GM18868 (cell line): ENCODE results near the gene KLHL35.
"Not testable (repeated sequence)": the region's sequence is repeated elsewhere in the genome, so short reads cannot be mapped to it uniquely, and the experiment has no call there.

Source experiments
- ATAC-seq: cut with Tn5 transposase; IDR thresholded peaks from one replicate; pipeline ENCODE4 v1.9.1; 2021; ENCODE audit warnings: mild to moderate bottlenecking, moderate library complexity; ENCODE audit not compliant: unreplicated experiment

Gene KLHL35

DNA sequence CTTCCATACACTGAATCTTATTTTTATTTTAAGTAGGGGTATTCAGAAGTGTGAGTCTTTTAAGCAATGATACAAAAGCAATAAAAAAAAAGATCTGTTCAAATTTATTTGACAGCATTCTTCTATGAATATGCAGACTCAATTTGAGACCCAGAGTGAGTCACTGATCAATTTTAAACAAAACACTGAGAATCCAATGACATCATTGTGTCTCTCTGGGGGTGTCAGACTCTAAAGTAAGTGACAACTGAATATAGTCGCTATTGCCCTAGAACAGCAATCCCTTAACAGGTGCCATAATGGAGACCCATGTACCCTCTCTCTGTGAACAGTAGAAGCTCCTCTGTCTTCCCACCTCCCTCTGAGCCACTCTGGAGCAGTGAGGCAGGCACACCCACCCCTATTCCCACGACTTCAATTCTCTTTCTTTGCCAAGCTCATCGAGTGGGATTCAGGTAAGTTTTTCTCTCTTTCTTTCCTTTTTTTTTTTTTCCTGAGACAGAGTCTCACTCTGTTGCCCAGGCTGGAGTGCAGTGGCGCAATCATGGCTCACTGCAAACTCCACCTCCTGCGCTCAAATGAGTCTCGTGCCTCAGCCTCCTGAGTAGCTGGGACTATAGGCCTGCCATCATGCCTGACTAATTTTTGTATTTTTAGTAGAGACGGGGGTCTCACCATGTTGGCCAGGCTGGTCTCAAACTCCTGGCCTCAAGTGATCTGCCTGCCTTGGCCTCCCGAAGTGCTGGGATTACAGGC, 38.7 kb downstream of the KLHL35 start:
- no peak for ATAC-seq

GRCh38 chr11:75389925-75390324, 43.1 kb downstream of the KLHL35 start:
- ATAC-seq: no peak

DNA sequence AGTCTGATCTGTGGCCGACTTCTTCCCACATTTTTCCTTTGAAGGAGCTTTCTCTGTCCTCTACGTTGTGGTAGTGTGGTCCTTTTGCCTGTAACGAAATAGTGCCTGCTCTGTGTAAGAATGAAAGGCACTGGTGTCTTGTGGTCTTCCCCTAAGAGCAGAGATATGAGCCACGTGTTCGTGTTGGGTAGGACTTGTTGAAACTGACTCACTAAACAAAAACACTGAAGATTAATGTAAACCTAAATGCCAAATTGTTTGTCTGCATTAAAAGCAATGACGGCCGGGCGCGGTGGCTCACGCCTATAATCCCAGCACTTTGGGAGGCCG, 43.8 kb downstream of the KLHL35 start:
- no peak for ATAC-seq

DNA sequence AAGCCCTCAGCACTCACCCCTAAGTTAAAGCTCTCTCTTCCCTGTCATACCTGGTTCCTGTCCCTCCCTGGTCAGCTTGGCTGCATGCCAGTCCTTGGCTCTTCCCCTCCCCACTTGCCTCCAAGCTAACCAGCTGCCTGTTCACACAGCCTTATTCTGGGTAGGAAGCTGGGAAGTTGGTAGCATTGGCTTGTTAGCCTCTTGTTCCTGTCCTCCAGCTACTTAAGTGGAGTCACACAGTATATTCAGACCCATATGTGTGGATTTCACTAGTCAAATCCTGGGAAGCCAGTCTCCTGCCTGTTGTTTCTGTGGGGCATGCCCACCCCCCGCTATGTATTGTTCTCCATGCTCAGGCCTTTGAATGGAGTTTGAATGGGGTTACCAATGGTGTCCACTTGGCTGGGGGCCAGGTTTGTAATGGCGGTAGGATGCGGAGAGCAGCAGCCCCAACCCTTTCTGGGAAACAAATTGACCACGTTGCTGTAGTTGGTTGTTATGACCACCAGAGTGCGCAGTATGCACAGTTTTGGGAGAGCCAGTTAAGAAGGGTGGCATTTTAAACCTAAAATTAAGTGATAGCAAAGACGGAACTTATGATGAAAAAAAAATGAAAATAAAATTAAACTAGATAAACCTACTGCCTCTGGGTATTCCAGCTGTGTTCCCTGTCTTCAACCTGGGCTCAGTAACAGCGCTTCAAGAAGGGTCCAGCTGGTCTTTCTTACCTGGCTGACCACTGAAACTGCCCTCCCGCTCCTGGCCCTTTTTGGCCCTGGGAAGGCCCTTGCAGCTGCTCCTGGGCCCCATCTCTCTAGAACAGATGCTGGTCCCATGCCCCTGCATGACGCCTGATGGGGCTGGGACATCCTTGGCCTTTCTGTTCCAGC, 44.4 kb downstream of the KLHL35 start:
- ATAC-seq: no peak

DNA sequence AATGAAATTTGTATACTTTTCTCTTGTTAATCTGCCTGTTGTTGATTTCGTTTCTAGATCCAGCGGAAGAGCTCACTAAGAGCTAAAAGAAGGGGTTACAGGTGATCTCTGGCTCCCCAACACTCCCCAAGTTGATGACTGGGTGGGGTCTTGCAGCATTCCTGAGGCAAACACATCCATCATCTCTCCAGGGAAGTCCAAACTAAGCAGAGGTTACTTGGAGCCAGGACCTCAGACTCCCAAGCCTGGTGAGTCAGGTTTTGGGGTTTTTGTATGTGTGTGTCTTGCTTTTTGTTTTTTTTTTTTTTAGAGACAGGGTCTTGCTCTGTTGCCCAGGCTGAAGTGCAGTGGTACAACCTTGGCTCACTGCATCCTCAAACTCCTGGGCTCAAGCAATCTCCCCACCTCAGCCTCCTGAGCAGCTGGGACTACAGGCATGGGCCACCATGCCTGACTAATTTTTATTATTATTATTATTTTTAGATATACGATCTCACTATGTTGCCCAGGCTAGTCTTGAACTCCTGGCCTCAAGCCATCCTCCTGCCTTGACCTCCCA, 45.2 kb downstream of the KLHL35 start:
- ATAC-seq: no peak

GRCh38 chr11:75386942-75387630, 45.9 kb downstream of the KLHL35 start:
- no peak for ATAC-seq

- ATAC-seq: no peak
Measured at GRCh38 chr11:75384438-75385080, 48.4 kb downstream of the KLHL35 start.

GRCh38 chr11:75383246-75383645, 49.8 kb downstream of the KLHL35 start:
- ATAC-seq: no peak

DNA sequence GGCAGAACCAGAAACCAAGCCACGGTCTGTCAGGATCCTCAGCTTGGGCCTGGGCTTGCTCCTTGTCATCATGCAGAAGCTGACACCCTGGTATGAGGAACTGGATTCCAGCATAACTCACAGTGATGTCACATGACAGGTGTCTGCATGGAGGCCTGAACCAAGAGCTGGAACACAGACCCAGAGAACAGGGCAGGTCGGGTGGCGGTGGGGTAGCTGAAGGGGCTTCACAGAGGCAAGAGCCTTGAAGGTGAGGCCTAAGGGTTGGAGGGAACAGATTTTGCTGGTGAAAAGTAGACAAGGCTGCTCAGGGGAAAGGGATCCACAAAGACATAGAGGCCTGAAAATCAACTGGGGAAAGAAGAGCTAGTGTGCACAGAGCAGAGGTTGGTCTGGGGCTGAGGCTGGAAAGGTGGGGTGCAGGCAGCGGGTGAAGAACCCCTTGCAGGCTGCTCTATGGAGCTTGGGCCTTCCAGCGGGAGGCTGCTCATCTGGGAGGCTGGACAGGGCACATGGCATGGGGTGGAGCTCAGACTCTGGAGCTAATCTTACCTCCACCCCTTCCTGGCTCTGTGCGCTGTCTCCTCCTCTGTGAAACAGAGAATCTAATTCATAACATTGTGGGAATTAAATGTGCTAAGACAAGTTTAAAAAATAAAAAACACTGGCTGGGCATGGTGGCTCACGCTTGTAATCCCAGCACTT, 52.1 kb downstream of the KLHL35 start:
- no peak for ATAC-seq

DNA sequence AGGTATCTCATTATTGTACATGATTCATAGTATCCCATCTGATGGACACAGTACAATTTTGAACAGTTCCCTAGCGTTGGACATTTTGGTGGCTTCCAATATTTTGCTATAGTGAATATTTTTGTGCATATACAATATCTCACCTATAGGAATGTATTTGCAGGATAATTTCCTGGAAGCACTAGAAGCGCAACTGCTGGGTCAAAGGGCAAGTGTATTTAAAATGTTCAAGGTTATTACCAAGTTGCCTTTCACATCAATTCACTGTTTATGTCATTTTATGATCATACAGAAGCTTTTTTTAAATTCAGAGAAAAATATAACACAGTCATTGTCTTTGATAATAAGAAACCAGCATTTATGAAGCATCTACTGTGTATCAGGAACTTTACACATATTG, 52.8 kb downstream of the KLHL35 start:
- no peak for ATAC-seq

GRCh38 chr11:75378776-75379175, 54.2 kb downstream of the KLHL35 start:
- not testable (repeated sequence) for ATAC-seq

- ATAC-seq: no peak
Measured at GRCh38 chr11:75376175-75376574, 56.8 kb downstream of the KLHL35 start.

- ATAC-seq: no peak
Measured at GRCh38 chr11:75375626-75376025, 57.4 kb downstream of the KLHL35 start.

DNA sequence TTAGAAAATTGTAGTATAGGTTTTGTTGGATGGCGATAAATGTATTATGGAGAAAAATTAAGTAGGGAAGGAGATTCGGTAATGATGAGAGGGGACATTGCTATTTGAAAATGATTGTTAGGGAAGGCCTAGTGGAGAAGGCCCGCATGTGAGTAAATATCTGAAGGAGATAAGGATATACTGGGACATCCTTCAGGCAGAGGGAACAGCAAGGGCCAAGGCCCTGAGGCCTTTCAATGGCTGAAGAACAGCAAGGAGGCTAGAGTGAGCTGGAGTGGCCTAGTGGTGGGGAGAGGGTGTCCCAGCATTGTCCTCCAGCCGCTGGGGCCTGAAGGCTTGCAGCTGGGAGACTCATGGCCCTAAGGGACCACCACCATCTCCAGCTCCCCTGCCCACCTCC, 58.4 kb downstream of the KLHL35 start:
- no peak for ATAC-seq

GRCh38 chr11:75373201-75373600, 59.8 kb downstream of the KLHL35 start:
- ATAC-seq: no peak
